ENCODE results near the gene ANKS4B. TPM values are rescaled to one million over a fixed set of nuclear protein-coding genes. Genes with fewer than 3 reads are reported as not detected.
"Not testable (repeated sequence)": the region's sequence is repeated elsewhere in the genome, so short reads cannot be mapped to it uniquely, and the experiment has no call there.

Gene ANKS4B
- total RNA-seq, 1 donor from 2014 or later, result not detected

DNA sequence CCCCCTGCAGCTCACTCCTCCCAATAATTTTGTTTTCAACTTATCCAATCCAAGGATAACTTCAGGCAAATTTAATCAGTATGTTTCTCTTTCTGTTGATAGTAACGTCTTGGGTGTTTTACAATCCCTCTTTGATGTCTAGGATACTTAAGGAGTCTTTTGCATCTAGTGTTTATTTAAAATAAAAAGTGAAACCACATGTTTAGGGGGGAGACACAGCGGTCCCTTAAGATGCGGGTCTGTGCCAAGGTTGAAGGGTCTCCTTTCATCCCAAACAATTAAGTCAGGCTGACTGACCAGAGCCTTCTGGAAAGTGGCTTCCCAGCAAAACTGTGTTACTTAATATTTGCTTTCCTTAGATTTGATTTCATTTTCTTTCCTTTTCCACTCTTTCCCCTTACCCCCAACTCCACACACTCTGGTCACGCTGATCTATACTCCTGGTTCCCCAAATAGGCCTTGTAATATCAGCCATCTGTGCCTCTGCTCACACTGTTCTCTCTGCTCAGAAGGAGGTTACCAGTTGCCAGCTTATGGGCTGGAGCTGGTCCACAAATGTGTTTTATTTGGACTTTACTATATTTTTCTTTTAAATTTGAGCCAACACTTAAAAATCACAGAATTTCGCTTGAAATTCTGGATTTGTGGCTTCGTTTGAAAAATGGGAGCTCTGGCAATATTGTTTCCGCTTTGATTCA, 11.2 kb downstream of the ANKS4B start:
- no peak overlapping the region for H3K27ac Mint-ChIP-seq (ENCODE audit: unreplicated experiment)

DNA sequence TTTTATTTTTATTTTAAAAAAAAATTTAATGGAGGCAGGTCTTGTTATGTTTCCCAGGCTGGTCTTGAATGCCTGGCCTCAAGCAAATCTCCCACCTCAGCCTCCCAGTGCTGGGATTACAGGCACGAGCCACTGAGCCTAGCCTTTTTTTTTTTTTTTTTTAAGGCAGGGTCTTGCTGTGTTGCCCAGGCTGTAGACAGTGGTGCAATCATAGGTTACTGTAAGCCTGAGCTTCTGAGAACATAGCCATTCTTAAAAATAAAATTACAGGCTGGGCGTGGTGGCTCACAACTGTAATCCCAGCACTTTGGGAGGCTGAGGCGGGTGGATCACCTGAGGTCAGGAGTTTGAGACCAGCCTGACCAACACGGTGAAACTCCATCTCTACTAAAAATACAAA, 14.7 kb downstream of the ANKS4B start:
- not testable (repeated sequence) for H3K27ac Mint-ChIP-seq (ENCODE audit: unreplicated experiment); H3K9me3 Mint-ChIP-seq (ENCODE audit: unreplicated experiment); H3K4me1 Mint-ChIP-seq (ENCODE audit: low read depth, unreplicated experiment); H3K4me3 Mint-ChIP-seq (ENCODE audit: unreplicated experiment); DNase-seq; H3K27me3 Mint-ChIP-seq (ENCODE audit: unreplicated experiment); H3K36me3 Mint-ChIP-seq (ENCODE audit: unreplicated experiment)

More for the DNA sequence above, 11.2 kb downstream of the ANKS4B start:
- TF ChIP-seq, protein P1, sequence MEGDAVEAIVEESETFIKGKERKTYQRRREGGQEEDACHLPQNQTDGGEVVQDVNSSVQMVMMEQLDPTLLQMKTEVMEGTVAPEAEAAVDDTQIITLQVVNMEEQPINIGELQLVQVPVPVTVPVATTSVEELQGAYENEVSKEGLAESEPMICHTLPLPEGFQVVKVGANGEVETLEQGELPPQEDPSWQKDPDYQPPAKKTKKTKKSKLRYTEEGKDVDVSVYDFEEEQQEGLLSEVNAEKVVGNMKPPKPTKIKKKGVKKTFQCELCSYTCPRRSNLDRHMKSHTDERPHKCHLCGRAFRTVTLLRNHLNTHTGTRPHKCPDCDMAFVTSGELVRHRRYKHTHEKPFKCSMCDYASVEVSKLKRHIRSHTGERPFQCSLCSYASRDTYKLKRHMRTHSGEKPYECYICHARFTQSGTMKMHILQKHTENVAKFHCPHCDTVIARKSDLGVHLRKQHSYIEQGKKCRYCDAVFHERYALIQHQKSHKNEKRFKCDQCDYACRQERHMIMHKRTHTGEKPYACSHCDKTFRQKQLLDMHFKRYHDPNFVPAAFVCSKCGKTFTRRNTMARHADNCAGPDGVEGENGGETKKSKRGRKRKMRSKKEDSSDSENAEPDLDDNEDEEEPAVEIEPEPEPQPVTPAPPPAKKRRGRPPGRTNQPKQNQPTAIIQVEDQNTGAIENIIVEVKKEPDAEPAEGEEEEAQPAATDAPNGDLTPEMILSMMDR (IDR thresholded peaks at IDR 0.05; ENCODE audit: partially characterized antibody, unreplicated experiment), result no peak
- no peak for DNase-seq
- H3K27me3 Mint-ChIP-seq (ENCODE audit: unreplicated experiment), result peaks cover 3% of the 10 kb centered on the region
- no peaks in the 10 kb centered on the region for H3K4me1 Mint-ChIP-seq (ENCODE audit: low read depth, unreplicated experiment)
- no peaks in the 10 kb centered on the region for H3K9me3 Mint-ChIP-seq (ENCODE audit: unreplicated experiment)
- peaks cover under 1% of the 10 kb centered on the region for H3K36me3 Mint-ChIP-seq (ENCODE audit: unreplicated experiment)
- H3K4me3 Mint-ChIP-seq (ENCODE audit: unreplicated experiment), result no peak overlapping the region

DNA sequence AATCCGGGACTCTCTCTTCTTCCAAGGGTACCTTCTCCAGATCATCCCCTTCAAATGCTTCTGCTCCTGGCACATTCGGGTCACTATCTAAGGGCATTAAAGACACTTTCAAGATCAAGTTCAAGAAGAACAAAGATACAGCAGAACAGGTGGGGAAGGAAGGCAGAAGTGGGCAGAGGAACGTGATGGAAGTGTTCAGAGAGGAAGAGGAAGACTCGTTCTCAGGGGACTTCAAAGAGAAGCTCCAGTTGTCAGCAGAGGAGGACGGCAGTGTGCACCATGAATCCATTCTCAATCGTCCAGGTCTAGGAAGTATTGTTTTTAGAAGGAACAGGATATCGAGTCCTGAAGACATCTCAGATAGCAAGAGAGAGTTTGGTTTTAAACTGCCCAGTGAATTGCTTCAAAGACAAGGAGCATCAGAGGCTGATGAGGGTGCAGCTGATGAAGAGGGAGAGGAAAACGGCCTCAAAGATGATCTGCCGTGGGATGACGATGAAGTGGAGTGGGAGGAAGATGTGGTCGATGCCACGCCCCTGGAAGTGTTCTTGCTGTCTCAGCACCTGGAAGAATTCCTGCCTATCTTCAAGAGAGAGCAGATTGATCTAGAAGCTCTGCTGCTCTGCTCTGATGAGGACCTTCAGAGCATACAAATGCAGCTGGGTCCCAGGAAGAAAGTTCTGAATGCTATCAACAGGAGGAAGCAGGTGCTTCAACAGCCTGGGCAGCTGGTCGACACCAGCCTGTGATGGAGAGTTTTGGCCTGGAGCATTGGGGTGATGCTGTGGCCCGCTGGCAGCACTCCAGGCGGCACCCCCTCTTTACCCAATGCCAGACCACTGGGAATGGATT, 16.8 kb downstream of the ANKS4B start:
- H3K4me3 Mint-ChIP-seq (ENCODE audit: unreplicated experiment), result no peak overlapping the region
- DNase-seq, result no peak
- peaks cover 7% of the 10 kb centered on the region for H3K27me3 Mint-ChIP-seq (ENCODE audit: unreplicated experiment)
- H3K9me3 Mint-ChIP-seq (ENCODE audit: unreplicated experiment), result no peaks in the 10 kb centered on the region
- TF ChIP-seq, protein P1 (IDR thresholded peaks at IDR 0.05; ENCODE audit: partially characterized antibody, unreplicated experiment), result no peak
- no peak overlapping the region for H3K27ac Mint-ChIP-seq (ENCODE audit: unreplicated experiment)
- peaks cover 7% of the 10 kb centered on the region for H3K36me3 Mint-ChIP-seq (ENCODE audit: unreplicated experiment)
- no peaks in the 10 kb centered on the region for H3K4me1 Mint-ChIP-seq (ENCODE audit: low read depth, unreplicated experiment)

DNA sequence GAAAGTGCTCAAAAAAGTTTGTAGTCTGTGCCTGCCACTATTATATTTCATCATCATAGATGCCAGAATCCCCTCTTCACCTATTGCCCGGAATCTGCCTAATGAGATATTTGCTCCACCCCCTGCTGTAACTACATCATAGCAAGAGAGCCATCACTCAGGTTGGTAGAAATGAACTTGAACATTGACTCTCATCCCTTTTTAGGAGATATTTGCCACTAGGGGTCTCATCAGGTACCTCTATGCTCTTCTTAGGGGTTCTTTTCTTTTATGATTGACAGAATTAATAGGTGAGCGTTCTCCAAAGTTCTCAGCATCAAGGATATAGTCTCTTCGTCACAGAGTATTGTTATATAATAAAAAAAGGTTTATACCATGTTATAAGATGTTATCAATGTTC, 20.0 kb downstream of the ANKS4B start:
- H3K9me3 Mint-ChIP-seq (ENCODE audit: unreplicated experiment), result no peaks in the 10 kb centered on the region
- H3K27me3 Mint-ChIP-seq (ENCODE audit: unreplicated experiment), result peaks cover 4% of the 10 kb centered on the region
- H3K36me3 Mint-ChIP-seq (ENCODE audit: unreplicated experiment), result peaks cover 7% of the 10 kb centered on the region
- TF ChIP-seq, protein P1 (IDR thresholded peaks at IDR 0.05; ENCODE audit: partially characterized antibody, unreplicated experiment), result no peak
- H3K27ac Mint-ChIP-seq (ENCODE audit: unreplicated experiment), result no peak overlapping the region
- DNase-seq, result no peak
- H3K4me1 Mint-ChIP-seq (ENCODE audit: low read depth, unreplicated experiment), result no peaks in the 10 kb centered on the region
- no peak overlapping the region for H3K4me3 Mint-ChIP-seq (ENCODE audit: unreplicated experiment)

DNA sequence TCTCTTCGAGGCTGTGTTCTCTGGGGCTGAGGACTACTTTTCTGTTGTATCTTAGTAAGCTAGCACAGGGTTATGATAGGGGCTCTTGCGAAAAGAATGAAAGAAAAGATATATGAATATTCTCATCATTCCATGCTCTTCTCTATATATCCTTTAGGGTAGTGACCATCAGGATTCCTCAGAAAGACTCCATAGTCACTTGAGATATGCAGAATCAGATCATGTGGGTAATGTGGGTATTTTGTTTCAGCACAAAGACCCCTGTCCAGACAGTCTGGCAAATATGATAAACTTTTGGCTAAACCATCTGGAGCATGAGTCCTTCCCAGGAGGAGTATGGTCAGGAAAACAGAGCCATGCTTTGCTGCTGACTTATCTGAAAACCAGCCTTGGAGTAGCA, 23.1 kb downstream of the ANKS4B start:
- H3K4me3 Mint-ChIP-seq (ENCODE audit: unreplicated experiment), result no peak overlapping the region
- no peak overlapping the region for H3K27ac Mint-ChIP-seq (ENCODE audit: unreplicated experiment)
- H3K9me3 Mint-ChIP-seq (ENCODE audit: unreplicated experiment), result no peaks in the 10 kb centered on the region
- TF ChIP-seq, protein P1 (IDR thresholded peaks at IDR 0.05; ENCODE audit: partially characterized antibody, unreplicated experiment), result no peak
- no peak for DNase-seq
- no peaks in the 10 kb centered on the region for H3K4me1 Mint-ChIP-seq (ENCODE audit: low read depth, unreplicated experiment)
- peaks cover 2% of the 10 kb centered on the region for H3K27me3 Mint-ChIP-seq (ENCODE audit: unreplicated experiment)
- H3K36me3 Mint-ChIP-seq (ENCODE audit: unreplicated experiment), result no peaks in the 10 kb centered on the region

All from glutamatergic neuron (in vitro differentiated cells).